Measurements from ENCODE around the gene LMAN2.

LMAN2 gene

GRCh38 chr5:177371120-177372033, 19.9 kb upstream of the LMAN2 start:
- no peaks in the 10 kb centered on the region for H3K27me3 ChIP-seq (ENCODE audit: control insufficient read depth in 2 of 2, insufficient read depth in 2 of 2, low read length in 2 of 2)
- peak overlapping the region; percentile 26 to 61 for H3K9ac ChIP-seq (ENCODE audit: low read depth in 1 of 2, low read length in 2 of 2)
- peaks cover 0 to 11% of the 10 kb centered on the region in 2 donors for H3K36me3 ChIP-seq (ENCODE audit: control insufficient read depth in 2 of 2, insufficient read depth in 2 of 2, low read length in 2 of 2)
- no peaks in the 10 kb centered on the region for H3K9me3 ChIP-seq (ENCODE audit: control insufficient read depth in 2 of 2, low read length in 2 of 2)
- H3K4me3 ChIP-seq (ENCODE audit: low read length in 2 of 2): peak overlapping the region; percentile 59 to 63
- H3K4me1 ChIP-seq (ENCODE audit: control insufficient read depth in 2 of 2, insufficient read depth in 2 of 2, low read length in 2 of 2): peaks cover 19 to 24% of the 10 kb centered on the region in 2 donors
- peak overlapping the region in 1 of 2 donors; percentile 31 for H3K27ac ChIP-seq (ENCODE audit: low read depth in 2 of 2, low read length in 2 of 2)

DNA sequence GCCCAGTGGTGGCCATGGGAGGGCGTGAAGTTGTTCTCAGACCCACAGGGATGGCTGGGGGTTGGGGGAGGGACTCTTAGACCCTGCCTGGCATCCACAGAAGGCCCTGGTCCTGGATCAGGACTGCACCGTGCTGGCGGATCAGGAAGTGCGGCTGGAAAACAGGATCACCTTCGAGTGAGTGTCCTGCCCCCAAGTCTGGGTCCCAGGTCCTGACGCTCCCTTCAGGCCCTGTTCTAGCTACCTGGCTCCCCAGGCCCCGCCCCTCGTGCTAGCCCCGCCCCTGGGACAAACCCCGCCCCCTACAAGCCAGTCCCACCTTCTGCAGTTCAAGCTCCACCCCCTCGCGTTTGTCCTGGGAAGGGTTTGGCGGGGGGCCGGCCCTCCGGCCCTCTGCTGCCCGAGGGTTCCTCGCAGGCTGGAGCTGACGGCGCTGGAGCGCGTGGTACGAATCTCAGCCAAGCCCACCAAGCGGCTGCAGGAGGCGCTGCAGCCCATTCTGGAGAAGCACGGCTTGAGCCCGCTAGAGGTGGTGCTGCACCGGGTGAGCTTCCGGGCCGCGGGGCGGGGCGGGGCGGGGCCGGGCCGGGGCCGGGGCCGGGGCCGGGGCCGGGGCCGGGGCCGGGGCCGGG, 19.1 kb upstream of the LMAN2 start:
- H3K4me1 ChIP-seq (ENCODE audit: control insufficient read depth in 2 of 2, insufficient read depth in 2 of 2, low read length in 2 of 2): peaks cover 24 to 26% of the 10 kb centered on the region in 2 donors
- H3K9ac ChIP-seq (ENCODE audit: low read depth in 1 of 2, low read length in 2 of 2): no peak overlapping the region
- H3K9me3 ChIP-seq (ENCODE audit: control insufficient read depth in 2 of 2, low read length in 2 of 2): no peaks in the 10 kb centered on the region
- peak overlapping the region in 1 of 2 donors; percentile 12 for H3K27ac ChIP-seq (ENCODE audit: low read depth in 2 of 2, low read length in 2 of 2)
- H3K27me3 ChIP-seq (ENCODE audit: control insufficient read depth in 2 of 2, insufficient read depth in 2 of 2, low read length in 2 of 2): no peaks in the 10 kb centered on the region
- H3K4me3 ChIP-seq (ENCODE audit: low read length in 2 of 2): peak overlapping the region; percentile 27 to 63
- peaks cover 0 to 11% of the 10 kb centered on the region in 2 donors for H3K36me3 ChIP-seq (ENCODE audit: control insufficient read depth in 2 of 2, insufficient read depth in 2 of 2, low read length in 2 of 2)

DNA sequence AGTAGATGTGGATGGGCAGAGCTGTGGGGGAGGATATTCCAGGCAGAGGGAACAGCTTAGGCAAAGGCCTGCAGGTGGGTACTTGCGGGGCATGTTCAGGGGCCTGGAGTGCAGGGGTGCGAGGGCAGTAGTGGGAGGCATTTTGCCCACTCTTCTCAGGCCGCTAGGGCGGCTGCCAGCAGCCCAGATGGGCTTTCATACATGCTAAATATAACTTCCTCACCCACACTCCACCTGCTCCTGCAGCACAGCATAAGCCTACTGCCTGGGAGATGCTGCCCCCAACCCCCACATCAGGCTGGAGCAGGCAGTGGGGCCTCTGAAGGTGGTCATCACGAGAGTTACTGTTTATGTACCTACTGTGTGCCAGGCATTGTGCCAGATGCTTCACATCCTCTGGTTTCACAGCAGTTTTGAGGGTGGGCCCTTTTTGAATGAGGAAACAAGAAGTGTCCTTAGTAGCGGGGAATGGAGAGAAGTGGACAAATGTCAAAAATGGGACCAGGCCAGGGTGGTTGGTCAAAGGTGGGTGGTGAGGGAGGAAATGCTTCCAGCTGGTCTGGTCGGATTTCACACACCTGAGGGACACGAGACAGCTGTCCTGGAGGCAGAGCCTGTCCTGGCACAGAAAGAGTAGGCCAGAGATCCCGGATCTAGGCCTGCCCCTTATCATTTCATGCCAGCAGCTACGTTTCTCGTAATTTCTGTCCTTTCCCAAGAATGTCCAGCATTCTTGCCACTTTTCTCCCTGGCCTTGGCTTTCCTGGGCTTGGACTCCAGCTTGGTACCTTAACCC, 18.4 kb upstream of the LMAN2 start:
- H3K27ac ChIP-seq (ENCODE audit: low read depth in 2 of 2, low read length in 2 of 2): no peak overlapping the region
- H3K4me1 ChIP-seq (ENCODE audit: control insufficient read depth in 2 of 2, insufficient read depth in 2 of 2, low read length in 2 of 2): peaks cover 26 to 27% of the 10 kb centered on the region in 2 donors
- no peaks in the 10 kb centered on the region for H3K9me3 ChIP-seq (ENCODE audit: control insufficient read depth in 2 of 2, low read length in 2 of 2)
- no peaks in the 10 kb centered on the region for H3K27me3 ChIP-seq (ENCODE audit: control insufficient read depth in 2 of 2, insufficient read depth in 2 of 2, low read length in 2 of 2)
- H3K36me3 ChIP-seq (ENCODE audit: control insufficient read depth in 2 of 2, insufficient read depth in 2 of 2, low read length in 2 of 2): peaks cover 0 to 11% of the 10 kb centered on the region in 2 donors
- no peak overlapping the region for H3K4me3 ChIP-seq (ENCODE audit: low read length in 2 of 2)
- peak overlapping the region in 1 of 2 donors; percentile 21 for H3K9ac ChIP-seq (ENCODE audit: low read depth in 1 of 2, low read length in 2 of 2)

DNA sequence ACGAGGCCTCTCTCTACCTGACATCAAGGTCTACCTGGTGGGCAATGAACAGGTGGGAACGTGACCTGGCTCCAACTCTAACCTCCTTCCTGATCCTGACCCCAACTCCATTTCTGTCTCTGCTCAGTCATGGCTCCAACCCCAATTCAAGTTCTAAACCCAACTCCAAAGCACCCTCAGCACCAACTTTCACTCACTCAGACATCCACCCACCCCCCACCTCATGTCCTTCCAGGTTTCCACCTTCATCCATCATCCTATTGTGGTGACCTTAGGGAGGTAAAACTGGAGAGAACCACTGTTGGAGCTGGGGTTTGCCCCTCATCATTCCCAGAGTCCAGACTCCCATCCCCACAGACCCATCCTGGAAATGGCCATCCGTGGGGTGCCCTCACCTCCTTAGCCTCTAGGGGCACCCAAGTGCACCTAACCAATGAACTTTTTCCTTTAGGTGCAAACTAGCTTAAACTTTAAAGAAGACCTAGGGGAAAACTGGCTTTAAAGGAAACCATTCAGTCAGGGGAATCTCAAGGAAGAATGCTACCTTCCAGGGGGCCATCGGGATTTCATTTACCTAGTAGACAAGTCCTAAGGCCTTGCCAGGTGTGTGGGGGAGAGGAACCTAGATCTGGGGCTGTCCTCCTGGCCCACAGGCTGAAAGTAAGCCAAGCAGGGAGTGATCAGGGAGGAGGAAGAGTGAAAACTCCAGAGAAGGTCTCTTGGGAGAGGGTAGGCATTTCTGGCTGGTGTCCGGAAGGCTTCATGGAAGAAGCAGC, 17.6 kb upstream of the LMAN2 start:
- H3K9me3 ChIP-seq (ENCODE audit: control insufficient read depth in 2 of 2, low read length in 2 of 2): no peaks in the 10 kb centered on the region
- H3K27me3 ChIP-seq (ENCODE audit: control insufficient read depth in 2 of 2, insufficient read depth in 2 of 2, low read length in 2 of 2): no peaks in the 10 kb centered on the region
- H3K9ac ChIP-seq (ENCODE audit: low read depth in 1 of 2, low read length in 2 of 2): no peak overlapping the region
- no peak overlapping the region for H3K27ac ChIP-seq (ENCODE audit: low read depth in 2 of 2, low read length in 2 of 2)
- H3K4me3 ChIP-seq (ENCODE audit: low read length in 2 of 2): no peak overlapping the region
- peaks cover 0 to 11% of the 10 kb centered on the region in 2 donors for H3K36me3 ChIP-seq (ENCODE audit: control insufficient read depth in 2 of 2, insufficient read depth in 2 of 2, low read length in 2 of 2)
- peaks cover 27 to 29% of the 10 kb centered on the region in 2 donors for H3K4me1 ChIP-seq (ENCODE audit: control insufficient read depth in 2 of 2, insufficient read depth in 2 of 2, low read length in 2 of 2)

DNA sequence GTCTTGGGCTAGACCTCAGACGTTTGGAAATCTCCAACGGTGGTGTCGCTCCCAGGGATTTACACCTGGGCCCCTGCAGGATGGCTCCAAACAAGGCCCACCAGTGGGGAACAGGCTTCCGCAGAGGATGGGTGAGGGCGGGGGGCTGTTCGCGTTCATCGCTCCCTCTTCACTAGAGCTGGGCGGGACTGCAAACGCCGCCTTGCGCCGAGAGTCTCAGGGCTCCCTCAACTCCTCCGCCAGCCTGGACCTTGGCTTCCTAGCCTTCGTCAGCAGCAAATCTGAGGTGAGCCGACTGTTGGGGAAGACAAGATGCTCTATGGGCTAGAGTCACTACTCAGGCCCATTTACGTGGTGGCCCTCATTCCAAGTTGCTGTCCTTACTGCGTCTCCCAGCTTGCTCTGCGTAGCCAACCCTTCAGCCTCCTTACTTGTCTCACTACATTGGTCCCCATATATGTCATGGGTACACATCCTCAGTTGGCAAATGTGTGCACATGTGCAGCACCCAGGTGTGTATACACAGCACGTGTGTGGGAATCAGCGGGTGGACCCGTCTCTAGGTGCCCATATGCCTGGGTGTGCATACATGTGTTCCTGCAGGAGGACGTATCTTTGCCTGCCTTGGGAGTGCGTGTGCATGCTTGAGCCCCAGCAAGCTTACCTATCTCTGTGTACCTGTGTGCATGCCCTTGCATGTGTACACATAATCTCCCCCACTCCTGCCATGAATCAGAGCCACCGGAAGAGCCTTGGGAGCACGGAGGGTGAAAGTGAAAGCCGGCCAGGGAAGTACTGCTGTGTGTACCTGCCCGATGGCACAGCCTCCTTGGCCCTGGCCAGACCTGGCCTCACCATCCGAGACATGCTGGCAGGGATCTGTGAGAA, 16.8 kb upstream of the LMAN2 start:
- no peaks in the 10 kb centered on the region for H3K9me3 ChIP-seq (ENCODE audit: control insufficient read depth in 2 of 2, low read length in 2 of 2)
- H3K9ac ChIP-seq (ENCODE audit: low read depth in 1 of 2, low read length in 2 of 2): no peak overlapping the region
- H3K27me3 ChIP-seq (ENCODE audit: control insufficient read depth in 2 of 2, insufficient read depth in 2 of 2, low read length in 2 of 2): no peaks in the 10 kb centered on the region
- no peak overlapping the region for H3K27ac ChIP-seq (ENCODE audit: low read depth in 2 of 2, low read length in 2 of 2)
- H3K36me3 ChIP-seq (ENCODE audit: control insufficient read depth in 2 of 2, insufficient read depth in 2 of 2, low read length in 2 of 2): peaks cover 0 to 11% of the 10 kb centered on the region in 2 donors
- H3K4me1 ChIP-seq (ENCODE audit: control insufficient read depth in 2 of 2, insufficient read depth in 2 of 2, low read length in 2 of 2): peaks cover 27 to 32% of the 10 kb centered on the region in 2 donors
- no peak overlapping the region for H3K4me3 ChIP-seq (ENCODE audit: low read length in 2 of 2)

DNA sequence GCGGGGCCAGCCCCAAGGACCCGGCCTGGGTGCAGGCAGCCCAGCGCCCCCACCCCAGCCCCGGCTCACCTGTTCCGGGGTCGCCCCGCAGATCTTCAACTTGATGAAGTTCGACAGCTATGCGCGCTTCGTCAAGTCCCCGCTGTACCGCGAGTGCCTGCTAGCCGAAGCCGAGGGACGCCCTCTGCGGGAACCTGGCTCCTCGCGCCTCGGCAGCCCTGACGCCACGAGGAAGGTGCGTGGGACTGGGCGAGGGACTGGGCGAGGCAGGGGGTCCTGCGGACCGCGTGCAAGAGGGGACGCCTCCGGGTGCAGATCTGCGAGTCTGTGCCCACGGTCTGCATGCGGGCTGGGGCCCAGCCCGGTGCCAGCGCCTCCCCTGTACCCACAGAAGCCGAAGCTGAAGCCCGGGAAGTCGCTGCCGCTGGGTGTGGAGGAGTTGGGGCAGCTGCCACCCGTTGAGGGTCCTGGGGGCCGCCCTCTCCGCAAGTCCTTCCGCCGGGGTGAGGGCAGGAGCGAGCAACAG, 15.9 kb upstream of the LMAN2 start:
- Histone ChIP-seq H3K4me3 (ENCODE audit: low read length in 2 of 2) (peak overlapping the region; percentile 36 to 50), H3K27me3 (ENCODE audit: control insufficient read depth in 2 of 2, insufficient read depth in 2 of 2, low read length in 2 of 2) (no peaks in the 10 kb centered on the region), H3K36me3 (ENCODE audit: control insufficient read depth in 2 of 2, insufficient read depth in 2 of 2, low read length in 2 of 2) (peaks cover 0 to 11% of the 10 kb centered on the region in 2 donors), H3K27ac (ENCODE audit: low read depth in 2 of 2, low read length in 2 of 2) (peak overlapping the region in 1 of 2 donors; percentile 77), H3K9ac (ENCODE audit: low read depth in 1 of 2, low read length in 2 of 2) (no peak overlapping the region), H3K9me3 (ENCODE audit: control insufficient read depth in 2 of 2, low read length in 2 of 2) (no peaks in the 10 kb centered on the region), H3K4me1 (ENCODE audit: control insufficient read depth in 2 of 2, insufficient read depth in 2 of 2, low read length in 2 of 2) (peaks cover 31 to 34% of the 10 kb centered on the region in 2 donors)

DNA sequence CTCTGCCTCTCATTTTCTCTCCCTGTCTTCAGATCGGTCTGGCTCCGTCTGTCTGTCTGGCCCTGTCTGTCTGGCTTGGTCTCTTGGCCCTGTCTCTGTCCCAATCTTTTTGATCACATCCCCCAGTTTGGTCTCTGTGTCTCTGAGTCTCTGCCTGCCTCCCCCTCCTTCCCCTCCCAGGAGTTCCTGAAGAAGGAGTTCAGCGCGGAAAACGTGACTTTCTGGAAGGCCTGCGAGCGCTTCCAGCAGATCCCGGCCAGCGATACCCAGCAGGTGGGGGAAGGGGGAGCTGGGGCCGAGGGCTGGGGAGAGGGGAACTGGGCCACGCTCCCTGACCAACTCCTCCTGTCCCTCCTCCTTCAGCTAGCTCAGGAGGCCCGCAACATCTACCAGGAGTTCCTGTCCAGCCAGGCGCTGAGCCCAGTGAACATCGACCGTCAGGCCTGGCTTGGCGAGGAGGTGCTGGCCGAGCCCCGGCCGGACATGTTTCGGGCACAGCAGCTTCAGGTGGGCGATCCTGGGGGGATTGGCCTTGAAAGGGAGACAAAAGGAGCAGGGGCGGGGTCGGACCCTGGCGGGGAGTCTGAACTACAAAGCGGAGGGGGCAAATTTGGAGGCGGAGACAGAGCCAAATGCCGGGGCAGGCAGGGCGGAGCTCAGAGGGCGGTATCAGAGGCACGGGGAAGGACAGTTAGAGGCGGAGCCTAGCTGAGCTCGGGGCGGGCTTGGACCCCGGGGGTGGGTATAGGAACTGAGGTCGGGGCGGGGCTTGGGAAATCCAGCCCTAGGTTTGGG, 15.3 kb upstream of the LMAN2 start:
- H3K36me3 ChIP-seq (ENCODE audit: control insufficient read depth in 2 of 2, insufficient read depth in 2 of 2, low read length in 2 of 2): peaks cover 0 to 7% of the 10 kb centered on the region in 2 donors

DNA sequence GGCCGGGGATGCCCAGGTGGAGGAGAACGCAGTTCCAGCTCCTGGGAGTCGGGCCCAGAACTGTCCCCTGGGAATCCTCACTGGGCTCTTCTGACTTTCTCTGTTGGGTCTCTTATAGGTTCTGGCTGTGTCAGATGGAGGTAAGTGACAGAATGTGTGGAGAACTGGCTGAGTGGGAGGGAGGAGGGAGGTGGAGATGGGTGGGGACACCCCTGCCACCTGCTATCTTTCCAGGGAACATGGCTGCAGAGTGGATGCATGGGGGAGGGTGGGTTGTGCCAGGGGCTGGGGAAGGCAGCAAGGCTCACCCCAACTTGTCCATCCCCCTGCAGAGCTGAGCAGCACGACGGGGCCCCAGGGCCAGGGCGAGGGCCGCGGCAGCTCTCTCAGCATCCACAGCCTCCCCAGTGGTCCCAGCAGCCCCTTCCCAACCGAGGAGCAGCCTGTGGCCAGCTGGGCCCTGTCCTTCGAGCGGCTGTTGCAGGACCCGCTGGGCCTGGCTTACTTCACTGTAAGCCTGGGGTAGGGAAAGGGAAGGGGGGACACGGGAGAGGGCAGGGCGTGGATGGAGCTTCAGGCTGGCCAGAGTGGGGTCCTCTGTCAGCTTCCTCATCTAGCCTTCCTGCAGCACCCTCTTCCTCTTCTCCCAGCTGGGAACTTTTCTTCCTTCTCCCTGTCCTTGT, 14.5 kb upstream of the LMAN2 start:
- Histone ChIP-seq H3K36me3 (ENCODE audit: control insufficient read depth in 2 of 2, insufficient read depth in 2 of 2, low read length in 2 of 2) (peaks cover 0 to 7% of the 10 kb centered on the region in 2 donors), H3K9me3 (ENCODE audit: control insufficient read depth in 2 of 2, low read length in 2 of 2) (no peaks in the 10 kb centered on the region), H3K4me3 (ENCODE audit: low read length in 2 of 2) (peak overlapping the region in 1 of 2 donors; percentile 54), H3K9ac (ENCODE audit: low read depth in 1 of 2, low read length in 2 of 2) (peak overlapping the region in 1 of 2 donors; percentile 17), H3K27ac (ENCODE audit: low read depth in 2 of 2, low read length in 2 of 2) (peak overlapping the region in 1 of 2 donors; percentile 77), H3K27me3 (ENCODE audit: control insufficient read depth in 2 of 2, insufficient read depth in 2 of 2, low read length in 2 of 2) (no peaks in the 10 kb centered on the region), H3K4me1 (ENCODE audit: control insufficient read depth in 2 of 2, insufficient read depth in 2 of 2, low read length in 2 of 2) (peaks cover 32 to 41% of the 10 kb centered on the region in 2 donors)

More for the DNA sequence above, 15.3 kb upstream of the LMAN2 start:
- Histone ChIP-seq H3K4me3 (ENCODE audit: low read length in 2 of 2) (peak overlapping the region; percentile 54 to 64), H3K4me1 (ENCODE audit: control insufficient read depth in 2 of 2, insufficient read depth in 2 of 2, low read length in 2 of 2) (peaks cover 37 to 38% of the 10 kb centered on the region in 2 donors), H3K27ac (ENCODE audit: low read depth in 2 of 2, low read length in 2 of 2) (peak overlapping the region; percentile 76 to 77), H3K9me3 (ENCODE audit: control insufficient read depth in 2 of 2, low read length in 2 of 2) (no peaks in the 10 kb centered on the region), H3K27me3 (ENCODE audit: control insufficient read depth in 2 of 2, insufficient read depth in 2 of 2, low read length in 2 of 2) (no peaks in the 10 kb centered on the region), H3K9ac (ENCODE audit: low read depth in 1 of 2, low read length in 2 of 2) (peak overlapping the region; percentile 17 to 73)
